Inflammatory macrophage treated with lipopolysaccharide for 1 hour (primary cell): ENCODE data around the gene MAGI1.

Experiments
- DNase-seq, 2 donors: peaks; one replicate each; pipeline ENCODE4 v3.0.0-alpha.2; 2020 to 2022

The MAGI1 gene

DNA sequence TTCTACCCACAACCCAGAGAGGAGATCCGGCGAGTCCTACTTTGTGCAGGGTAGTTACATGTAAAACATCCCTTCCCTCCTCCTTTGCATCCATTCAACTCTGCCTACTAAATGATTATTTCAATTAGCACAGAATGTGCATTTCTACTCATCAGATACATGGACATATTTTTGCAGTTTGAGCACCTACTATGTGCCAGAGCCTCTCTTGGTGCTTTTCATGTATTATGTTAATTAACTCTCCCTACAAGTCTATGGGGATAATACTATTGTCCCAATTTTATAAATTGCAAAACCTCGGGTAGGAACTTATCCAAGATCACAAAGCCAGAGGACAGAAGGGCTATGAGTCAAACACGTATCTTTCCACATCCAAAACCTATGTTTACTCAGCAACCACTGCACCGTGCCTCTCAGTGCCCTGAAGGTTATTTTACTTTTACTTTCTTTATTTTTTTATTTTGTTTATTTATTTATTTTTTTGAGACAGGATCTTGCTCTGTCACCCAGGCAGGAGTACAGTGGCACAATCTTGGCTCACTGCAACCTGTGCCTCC lies 432.8 kb downstream of the MAGI1 start:
- DNase-seq = no peak

DNA sequence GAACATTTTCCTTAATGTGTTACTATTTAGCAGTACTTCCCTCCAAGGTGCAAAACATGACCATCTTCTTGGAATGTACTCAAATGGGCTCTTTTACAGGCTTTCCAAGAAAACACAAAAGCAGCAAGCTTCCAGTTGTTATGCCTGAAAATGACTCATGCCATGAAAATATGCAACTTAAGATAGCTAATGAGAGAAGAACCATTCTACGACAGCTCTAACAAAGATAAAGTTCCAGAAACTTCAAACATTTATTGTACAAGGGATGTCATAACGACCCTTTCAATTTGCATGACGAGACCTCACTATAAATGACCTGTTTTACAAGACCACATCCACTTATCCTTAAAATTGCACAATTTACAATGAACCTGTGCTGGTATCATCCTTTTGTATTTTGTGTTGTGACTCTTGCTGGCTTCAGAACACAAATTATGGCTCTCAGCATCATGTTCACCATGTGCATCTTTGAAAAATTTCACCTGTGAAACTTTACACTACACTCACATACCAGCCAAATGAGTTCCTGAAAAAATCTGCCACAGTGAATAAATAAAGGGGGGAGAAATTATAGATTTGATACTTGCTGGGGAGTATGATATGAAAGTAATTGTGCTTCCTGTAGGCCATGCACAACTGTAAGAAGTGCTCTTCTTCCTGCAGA lies 433.7 kb downstream of the MAGI1 start:
- DNase-seq = no peak

DNA sequence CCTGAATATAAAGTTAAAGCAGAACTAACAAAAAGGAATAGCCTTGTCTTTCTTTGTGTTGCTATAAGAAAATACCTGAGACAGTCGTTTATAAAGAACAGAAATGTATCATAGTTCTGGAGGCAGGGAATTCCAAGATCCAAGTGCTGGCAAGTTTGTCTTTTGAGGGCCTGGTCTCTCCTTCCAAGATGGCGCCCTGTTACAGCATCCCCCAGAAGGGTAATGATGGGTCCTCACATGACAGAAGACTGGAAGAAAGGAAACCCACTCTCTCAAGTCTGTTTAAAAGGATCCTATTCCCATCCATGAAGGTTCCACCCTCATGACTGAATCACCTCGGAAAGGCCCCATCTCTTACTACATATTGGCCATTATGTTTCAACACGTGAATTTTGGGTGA lies 435.1 kb downstream of the MAGI1 start:
- DNase-seq = no peak

DNA sequence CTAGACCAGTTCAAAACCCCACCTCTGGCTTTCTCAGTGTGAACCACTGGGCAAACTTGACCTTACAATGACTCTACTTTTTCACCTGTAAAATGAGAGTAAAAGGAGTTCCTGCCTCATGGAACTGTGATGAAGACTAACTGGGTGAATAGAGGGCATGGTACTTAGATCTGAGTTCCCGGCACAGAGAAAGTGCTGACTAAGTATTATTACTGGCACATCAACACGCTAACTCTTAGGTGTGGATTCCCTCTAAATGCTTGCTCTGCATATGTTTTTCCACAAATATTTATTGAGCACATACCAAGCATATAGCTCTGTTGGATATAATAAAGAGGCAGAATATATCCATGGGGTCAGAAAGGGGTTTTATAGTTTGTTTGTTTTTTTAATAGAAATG lies 437.8 kb downstream of the MAGI1 start:
- no peak for DNase-seq

DNA sequence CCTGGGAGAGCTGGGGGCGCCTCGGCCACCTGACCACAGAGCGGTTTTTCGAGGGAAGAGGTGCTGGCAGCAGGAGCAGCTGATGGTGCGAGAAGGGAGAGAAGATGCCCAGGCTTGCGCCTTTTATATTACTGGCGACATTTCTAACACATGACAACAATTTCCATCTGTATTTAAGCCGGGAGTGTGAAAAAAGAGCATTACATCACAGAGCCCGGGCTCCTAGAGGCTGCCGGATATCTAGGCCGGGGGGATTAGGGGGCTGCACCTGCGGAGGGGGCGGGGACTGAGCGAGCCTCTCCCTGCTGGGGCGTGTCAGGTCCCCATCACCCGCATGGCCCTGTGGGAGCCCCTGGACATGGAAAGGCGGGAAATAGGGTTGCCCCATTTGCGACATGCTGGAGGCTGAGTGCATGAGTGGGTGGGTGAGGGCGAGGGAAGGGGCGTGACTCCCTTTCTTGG lies 440.7 kb downstream of the MAGI1 start:
- DNase-seq = no peak

DNA sequence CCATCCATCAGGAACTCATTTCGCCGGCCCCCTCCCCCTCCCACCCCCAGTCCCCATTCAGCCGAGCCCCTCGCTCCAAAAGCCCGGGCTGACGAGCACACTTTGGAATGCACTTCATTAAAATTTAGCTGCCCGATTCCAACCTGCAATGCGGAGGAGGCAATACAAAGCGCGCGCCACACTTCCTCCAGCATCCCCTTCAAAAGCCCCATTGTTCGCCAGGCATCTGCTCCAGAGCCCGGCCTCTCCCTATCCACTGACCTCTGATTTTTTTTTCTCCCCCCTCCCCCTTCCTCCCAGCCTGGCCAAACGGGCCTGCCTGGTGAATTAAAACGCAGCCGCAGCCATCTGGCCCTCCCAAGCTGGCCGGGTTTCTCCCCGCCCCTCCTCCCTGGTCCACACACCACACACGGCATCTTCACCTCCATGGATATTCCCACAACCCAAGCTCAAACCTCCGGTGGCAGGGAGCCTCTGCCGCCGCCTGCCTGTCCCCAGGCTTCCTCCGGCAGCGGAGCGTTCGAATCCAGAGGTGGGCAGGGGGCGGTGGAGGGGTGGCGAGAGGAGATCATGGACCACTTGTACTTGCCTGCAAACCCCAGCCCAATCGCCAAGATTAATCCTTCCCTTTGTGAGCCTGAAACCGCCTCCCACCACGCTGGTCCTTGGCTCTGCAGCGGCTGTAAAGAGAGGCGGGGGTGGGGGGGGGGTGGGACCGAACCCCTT lies 441.3 kb downstream of the MAGI1 start:
- no peak for DNase-seq

DNA sequence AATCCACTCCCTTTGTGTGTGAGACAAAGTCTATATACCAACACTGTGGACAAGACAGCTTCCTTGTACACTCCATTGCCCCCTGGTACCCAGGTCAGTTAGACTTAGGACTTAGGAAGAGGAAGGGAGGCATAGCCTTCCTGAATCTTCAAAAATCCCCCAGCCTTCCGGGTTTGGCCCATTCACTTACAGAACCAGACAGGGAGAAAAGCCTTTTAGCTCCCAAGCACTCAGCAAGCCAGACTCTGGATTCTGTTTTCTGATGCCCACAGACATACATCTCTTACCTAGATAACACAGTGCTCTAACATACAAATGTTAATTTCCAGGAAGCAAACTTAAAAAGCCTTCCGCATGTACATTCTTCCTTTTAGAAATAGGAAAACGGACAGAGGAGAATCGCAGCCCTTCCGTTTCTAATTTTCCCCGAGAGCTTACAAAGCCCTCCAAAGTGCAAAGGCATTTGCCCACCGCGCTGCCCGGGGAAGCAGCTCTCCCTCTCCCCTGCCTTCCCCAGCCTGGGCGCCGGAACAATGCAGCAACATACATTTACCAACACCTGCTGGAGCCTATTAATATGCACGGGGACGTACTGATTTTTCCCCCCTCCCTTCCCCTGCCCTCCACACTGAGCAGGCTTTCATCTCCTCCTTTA lies 442.0 kb downstream of the MAGI1 start:
- DNase-seq = no peak

DNA sequence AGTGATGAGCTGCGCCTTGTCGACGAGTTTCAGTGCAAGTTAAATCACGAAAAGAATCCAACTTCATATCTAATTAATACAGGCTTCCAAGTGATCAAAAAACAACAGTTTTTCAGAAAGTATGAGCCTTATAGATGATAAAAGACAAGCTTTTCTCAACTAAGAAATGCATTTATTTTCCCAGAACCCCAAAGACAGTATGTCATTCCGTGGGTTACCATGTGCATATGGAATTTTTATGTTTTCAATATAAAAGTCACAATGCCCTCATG lies 442.8 kb downstream of the MAGI1 start:
- no peak for DNase-seq

DNA sequence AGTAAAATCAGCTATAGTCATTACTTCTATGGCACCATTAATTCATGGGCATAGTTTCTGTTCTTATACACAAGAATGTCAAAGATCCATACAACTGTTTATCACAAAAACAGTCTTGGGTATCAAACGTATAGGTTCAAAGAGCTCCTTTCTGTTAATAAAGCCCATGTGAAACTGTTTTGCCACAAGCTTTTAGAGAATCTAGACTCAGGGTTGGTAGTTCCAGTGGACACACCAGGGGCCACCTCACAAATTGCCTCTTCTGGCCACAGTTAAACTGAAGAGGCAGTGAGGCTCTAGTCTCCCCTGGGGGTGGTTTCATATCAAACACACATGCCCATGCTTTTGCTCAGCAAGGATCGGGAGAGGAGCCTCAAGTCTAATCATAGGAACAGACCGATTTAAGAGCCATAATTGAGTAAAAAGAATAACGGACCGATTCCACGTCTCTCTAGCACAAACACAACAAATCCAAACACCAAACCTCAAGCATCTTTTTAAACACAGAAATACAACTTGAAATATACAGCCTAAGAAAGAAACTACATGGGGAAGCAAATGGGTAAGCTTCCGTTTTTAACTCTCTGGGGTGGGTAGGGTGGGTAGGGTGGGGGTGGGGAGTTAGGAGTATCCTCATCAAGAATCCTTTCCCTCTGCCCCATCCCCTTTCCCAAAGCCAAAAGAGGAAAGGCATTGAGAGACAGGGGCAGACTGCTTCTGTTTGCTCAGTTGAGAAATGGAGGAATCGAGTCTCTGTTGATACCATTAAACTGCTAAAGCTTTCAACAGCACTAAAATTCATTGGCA lies 443.3 kb downstream of the MAGI1 start:
- no peak for DNase-seq

DNA sequence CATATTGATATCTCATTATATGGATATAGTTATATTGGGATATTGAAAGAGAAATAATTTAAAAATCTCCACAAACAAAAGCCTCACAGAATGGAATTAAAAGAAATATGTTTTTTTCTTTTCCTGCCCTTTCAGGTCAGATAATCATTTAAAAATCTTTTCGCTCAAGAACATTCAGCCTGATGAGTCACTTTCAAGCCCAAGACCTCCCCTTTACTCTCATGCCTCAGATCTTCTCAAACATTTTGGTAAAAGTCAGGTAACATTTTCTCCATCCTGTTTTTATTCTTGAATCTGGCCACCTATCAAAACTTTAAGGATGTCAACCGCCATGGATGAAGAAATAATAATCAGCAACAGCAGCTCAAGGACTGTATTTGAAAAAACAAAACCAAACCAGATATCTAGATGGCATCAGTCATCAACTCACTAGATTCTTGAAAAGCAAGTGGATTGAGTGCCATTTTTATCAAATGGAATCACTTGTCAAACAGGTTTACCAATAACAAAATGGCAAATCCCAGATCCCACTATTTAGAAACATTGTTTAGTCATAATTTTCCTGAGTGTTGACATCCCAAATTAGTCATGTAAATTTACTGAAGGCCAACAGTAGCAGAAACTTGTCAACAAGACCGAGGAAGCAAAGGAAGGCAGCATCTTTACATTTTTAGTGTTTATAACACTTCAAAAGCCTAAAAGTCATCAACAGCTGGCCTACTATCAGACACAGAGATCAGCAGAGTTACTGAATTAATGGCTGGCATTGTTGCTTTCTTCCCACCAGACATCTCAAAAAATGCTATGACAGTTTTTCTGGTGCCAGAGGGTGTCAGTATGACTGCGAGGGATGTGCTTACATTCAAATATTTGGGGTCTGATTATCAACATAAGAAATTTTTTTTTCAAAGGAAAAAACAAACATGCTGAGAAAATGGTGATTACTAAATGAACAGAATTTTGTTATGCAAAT lies 444.7 kb downstream of the MAGI1 start:
- DNase-seq = no peak

DNA sequence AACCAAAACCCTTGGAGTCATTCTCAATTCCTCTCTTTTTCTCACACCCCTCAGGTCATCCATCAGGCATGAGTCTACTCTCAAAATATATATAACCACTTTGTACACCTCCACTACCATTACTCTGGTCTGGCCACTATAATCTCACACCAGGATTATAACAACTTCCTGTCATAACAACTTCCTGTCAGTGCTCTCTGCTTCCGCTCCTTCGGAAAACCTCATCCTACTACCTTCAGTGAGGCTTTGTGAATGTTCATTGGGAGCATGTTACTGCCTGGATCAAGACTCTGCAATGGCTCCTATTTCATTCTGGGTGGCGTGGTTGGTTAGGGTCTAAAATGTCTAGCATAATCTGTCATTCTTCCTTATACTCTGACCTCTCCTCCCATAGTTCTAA lies 447.4 kb downstream of the MAGI1 start:
- DNase-seq = no peak

DNA sequence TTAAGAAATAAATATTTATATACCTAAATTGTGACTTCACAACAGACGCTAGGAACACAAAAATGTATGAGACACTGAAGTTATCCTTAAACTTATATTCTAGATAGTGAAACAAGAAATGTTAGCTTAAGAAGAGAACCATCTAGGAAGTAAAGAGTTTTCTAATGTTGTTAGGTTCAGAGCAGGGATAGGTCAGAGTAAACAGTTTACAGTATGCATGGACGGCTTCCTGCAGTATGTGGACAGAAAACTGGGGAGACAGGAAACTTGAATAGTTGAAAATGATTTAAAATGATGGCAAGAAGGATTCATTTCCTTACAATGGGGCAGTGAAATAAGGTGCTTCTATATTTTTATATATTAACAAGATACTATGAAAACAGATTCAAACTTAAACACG lies 449.8 kb downstream of the MAGI1 start:
- DNase-seq = no peak

DNA sequence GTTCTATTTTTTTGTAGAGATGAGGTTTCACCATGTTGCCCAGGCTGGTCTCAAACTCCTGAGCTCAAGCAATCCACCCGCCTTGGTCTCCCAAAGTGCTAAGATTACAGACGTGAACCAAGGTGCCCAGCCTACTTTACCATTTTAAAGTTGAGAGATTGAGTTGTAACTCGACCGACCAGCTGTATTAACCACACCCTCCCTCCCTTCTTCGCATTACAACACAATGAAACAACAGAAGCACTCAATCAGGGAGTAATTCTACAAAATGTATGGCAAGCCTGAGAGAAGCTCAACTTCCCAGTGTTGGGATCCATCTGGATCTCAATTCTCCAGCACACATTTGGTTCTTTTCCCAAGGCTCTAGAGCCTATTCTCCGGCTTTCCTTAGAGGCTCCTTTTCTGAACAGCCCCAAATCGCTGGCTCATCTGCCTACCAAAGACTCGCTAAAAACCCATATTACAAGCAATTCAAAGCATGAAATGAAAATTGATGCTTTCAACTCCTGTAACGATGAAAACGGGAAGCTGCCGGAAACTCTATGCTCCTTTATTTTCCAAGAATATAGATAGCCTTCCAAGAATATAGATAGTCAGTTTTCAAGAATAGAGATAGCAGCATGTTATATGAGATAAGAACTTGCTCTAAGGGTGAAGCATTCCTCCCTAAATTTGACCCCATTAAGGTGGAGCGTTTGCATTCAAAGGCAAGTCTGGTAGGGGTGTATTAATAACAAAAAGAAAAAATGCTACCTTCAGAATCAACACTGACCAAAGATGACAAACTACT lies 450.9 kb downstream of the MAGI1 start:
- DNase-seq = no peak

DNA sequence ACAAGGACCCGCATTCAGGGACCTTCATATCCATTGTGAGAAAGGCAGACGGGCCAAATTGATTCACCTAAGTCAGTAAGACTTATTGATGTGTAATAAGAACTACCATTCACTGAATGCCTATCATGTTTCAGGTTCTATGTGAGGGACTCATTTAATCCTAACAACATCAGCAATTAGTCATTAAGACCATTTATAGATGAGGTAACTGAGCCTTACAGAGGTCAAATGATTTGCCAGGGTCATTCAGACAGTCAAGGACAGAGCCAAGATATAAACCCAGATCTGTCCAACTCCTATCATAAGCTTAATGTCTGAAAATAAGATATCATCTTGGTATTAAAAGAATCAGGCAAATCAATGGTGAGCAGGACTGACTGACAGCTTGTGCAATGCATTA lies 453.8 kb downstream of the MAGI1 start:
- DNase-seq = no peak

DNA sequence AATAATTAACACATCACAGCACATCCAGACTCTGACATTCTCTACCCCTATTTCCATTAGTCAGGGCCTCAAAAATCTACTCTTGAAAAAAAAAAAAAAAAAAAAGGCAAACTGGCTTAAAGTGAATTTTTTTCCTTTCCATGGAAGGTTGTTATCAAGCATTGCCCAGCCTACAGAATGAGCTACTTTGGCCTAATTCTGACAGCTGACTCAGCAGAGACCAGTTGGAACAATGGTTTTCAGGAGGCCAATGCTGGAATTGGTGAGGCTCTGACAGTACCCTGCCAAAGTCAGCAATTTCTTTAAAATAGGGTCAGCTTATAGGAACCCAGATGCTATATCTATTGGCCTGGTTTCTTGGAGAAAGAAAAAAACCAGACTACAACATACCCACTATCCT lies 454.7 kb downstream of the MAGI1 start:
- no peak for DNase-seq

DNA sequence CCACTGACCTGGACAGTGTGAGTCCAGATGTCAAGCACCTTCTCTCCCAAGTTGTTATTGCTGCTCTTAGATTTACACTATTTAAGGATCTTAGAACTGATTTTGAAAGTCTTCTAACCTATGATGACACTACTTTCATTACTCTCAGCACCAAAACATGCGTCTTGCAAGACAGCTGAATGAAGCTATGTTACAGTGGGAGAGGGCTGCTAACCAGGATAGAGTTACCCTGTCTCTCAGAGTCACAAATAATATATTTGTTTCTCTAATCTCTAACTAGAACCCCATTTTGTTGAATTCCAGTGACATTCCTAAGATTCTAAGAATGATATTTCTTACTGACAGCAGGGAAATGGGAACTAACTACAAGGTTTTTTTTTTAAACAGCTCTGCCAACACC lies 455.5 kb downstream of the MAGI1 start:
- DNase-seq = no peak

DNA sequence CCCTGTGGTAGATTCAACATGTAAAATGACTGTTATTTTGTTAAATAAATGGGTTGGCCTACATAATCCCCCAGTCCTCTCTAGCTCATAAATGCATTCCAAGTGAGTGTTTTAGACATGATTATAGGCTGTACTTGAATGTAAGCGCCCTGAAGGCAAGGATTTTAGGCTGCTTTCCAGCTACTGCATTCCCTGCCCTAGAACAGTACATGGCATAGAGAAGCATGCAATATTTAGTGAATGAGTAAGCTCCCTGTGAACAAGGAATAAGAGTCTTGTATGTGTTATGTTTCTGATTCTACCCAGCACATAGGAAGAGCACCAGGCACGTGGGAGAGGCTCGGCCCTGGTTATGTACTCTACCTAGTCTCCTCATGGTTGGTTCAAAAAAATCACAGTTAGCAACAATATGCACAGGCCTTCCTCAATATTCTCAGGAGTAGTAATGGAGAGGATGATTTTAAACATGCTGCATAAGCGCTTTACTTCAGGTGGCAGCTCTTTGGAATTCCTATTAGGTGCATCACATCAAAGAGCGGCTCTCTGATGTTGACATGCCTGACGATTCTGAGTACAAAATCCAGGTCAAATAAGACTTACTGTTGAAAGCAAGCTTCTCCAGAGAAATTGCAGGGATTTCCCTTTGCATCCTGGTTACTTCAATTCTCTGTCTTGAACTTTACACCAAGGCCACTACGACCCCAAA lies 456.6 kb downstream of the MAGI1 start:
- no peak for DNase-seq

DNA sequence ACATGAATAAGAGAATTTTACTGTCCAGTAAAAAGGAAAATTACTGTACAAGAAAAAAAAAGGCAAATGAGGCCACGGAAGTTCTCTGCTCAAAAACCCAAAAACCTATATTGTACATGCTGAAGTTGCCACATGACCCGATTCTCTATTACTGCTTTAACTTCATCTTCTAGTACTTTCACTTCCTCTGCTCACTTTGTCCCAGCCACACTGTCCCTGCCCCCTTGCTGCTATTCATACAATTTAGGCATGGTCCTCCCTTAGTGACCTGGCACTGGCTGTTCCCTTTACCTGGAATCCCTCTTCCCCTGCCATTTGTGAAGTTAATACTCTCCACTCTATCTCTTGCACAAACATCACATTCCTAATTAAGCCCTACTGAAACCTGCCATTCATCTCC lies 457.4 kb downstream of the MAGI1 start:
- no peak for DNase-seq

DNA sequence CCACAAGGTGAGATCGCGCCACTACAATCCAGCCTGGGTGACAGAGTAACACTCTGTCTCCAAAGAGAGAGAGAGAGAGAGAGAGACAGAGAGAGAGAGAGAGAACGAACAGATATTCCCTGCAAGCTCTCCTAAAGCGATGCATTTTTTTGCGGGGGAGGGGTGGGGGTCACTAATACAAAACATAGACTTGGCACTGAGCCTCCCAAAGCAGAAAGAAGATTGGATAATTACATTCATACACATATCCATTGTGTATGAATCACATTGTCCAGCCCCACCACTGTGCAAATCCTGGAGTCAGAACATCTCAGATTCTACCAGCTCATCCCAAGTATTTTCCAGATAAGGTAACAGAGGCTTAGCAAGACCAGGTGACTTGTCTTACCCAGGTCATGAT lies 459.9 kb downstream of the MAGI1 start:
- DNase-seq = no peak

DNA sequence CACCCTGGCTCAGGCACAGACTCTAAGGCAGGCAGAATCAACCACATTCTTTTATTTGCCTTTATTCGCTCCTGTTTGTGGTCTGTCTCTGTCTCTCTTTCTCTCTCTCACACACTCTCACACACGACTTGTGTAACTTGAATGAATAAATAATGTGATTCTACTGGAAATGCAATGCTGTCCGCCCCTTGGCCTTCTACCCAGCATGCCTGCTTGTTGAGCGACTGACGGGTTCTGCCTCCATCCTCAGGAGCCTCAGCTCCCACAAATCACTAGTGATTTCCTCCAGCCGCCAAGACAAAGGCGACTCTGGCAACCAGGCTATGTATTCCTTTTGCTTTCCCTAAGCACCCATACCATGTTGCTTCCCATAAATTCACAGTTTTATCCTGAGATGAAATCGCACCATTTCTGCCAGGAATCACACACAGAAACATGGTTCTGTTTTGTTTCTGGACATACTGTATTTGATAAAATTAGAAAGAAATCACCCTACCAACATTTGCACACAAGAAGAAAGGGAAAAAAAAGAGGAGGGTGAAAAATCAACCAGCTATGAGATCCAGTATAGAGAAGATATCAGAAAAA lies 460.8 kb downstream of the MAGI1 start:
- DNase-seq = no peak
